Neuron (in vitro differentiated cells): ENCODE measurements around the gene OS9.

Experiments used
- H2AFZ ChIP-seq: one replicate; pipeline ENCODE4 v1.6.1; 2013; ENCODE audit warnings: low read depth, mild to moderate bottlenecking, inconsistent platforms, low read length, moderate library complexity
- H3K27me3 ChIP-seq: one replicate; pipeline ENCODE4 v1.6.1; 2013; ENCODE audit warnings: low read length; ENCODE audit not compliant: insufficient read depth
- H3K36me3 ChIP-seq: one replicate; pipeline ENCODE4 v1.6.1; 2013; ENCODE audit warnings: low read length; ENCODE audit not compliant: insufficient read depth
- H3K4me1 ChIP-seq: one replicate; pipeline ENCODE4 v1.6.1; 2013; ENCODE audit warnings: low read length; ENCODE audit not compliant: insufficient read depth
- H3K4me3 ChIP-seq: 2 replicates; pipeline ENCODE4 v1.5.1; 2013; ENCODE audit warnings: mild to moderate bottlenecking, low read length, moderate library complexity
- H3K9me3 ChIP-seq: one replicate; pipeline ENCODE4 v1.6.1; 2013; ENCODE audit warnings: low read length

OS9 gene

DNA sequence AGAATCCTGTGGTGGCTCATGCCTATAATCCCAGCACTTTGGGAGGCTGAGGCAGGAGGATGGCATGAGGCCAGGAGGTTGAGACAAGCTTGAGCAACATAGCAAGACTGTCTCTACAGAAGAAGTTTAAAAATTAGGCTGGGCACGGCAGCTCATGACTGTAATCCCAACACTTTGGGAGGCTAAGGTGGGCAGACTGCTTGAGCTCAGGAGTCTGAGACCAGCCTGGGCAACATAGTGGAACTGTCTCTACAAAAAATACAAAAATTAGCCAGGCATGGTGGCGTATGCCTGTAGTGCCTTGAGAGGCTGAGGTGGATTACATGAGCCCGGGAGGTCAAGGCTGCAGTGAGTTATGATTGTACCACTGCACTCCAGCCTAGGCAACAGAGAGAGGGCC is 73.9 kb downstream of the OS9 start:
- no peaks in the 10 kb centered on the region for H3K27me3 ChIP-seq
- no peak overlapping the region for H3K4me3 ChIP-seq
- H3K36me3 ChIP-seq: peaks cover 20% of the 10 kb centered on the region
- no peak overlapping the region for H2AFZ ChIP-seq
- peaks cover 9% of the 10 kb centered on the region for H3K4me1 ChIP-seq
- H3K9me3 ChIP-seq: no peaks in the 10 kb centered on the region

DNA sequence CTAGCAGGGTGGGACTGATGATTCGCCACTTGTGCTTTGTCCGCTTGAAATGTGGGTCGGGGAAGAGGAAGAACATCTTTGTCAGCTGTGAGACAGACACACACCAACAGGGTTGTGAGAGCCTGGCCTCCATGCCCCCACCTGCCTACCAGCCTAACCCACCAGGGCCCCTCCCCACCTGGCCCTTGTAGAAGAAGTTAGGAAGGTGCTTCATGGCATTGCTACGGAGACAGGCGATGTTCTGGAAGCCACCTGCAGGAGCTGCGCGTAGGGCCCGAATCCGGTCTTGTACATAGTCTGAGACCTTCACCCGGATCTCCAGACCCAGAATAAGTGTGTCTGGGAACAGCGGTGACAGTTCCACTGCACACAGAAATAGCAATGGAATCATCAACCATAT is 75.7 kb downstream of the OS9 start:
- no peaks in the 10 kb centered on the region for H3K27me3 ChIP-seq
- peaks cover 20% of the 10 kb centered on the region for H3K36me3 ChIP-seq

DNA sequence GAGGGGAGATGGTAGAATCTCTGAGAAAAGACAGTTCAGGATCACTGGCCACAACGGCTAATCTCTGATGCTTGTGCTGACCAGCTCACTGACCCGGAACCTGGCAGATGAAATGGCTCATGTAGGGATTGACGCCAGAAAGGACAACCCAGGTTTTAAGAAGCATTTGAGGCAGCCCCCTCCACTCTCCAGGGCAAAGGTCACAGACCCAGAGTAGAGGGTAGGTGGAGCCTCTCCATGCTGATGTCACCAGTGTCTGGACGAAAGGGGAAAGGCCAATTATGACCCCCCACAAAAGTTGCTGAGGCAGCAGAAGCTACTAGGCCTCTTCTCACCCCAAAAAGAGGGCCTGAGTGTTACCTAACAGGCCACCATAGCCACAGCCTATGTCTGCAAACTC is 76.8 kb downstream of the OS9 start:
- H3K36me3 ChIP-seq: peaks cover 22% of the 10 kb centered on the region
- H3K4me1 ChIP-seq: peaks cover 12% of the 10 kb centered on the region
- peak overlapping the region; percentile 63 for H3K4me3 ChIP-seq
- H3K27me3 ChIP-seq: no peaks in the 10 kb centered on the region
- H2AFZ ChIP-seq: no peak overlapping the region
- H3K9me3 ChIP-seq: no peaks in the 10 kb centered on the region

More for the DNA sequence above, 75.7 kb downstream of the OS9 start:
- Histone ChIP-seq H3K4me3 (no peak overlapping the region), H3K4me1 (peaks cover 12% of the 10 kb centered on the region), H2AFZ (no peak overlapping the region), H3K9me3 (no peaks in the 10 kb centered on the region)
